ENCODE data around the gene NATD1. TPM values are rescaled to one million over a fixed set of nuclear protein-coding genes. Genes with fewer than 3 reads are reported as not detected.

The NATD1 gene
- total RNA-seq, 1 experiment from 2014 or later = 0.75 TPM

DNA sequence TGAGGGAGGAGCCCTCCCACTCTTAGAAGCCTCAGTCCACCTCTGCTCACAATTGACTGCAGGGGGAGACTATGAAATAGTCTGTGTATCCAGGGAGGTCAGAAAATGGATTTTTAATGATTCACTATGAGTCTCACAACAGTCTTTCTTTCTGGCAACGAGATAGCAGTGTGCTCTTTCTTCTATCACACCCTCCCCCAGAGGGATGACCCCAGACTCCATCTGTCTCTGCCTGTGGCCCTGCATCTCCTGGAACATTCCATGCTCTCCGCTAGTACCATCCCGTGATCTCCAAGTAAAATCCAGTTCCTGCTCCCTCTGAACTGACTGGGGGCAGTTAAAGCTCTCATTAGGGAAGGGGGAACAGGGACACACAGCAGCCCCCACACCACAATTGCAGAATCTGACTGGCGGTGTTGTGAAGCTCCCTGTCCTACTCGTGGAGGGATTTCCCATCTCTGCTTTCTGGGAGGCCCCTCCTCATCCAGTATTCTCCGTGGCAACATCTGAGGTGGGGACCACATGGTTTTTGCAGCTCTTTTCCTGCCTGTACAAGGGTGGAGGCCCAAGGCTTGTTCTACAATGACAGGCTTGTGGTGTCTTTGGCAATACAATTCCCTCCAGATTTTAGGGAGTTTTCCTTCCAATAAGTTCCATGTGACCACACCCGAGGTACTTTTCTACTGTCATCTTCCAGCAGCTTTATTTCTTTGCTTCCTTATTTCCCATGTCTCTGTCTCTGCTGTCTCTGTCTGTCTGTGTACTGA is 19.4 kb downstream of the NATD1 start:
- Histone ChIP-seq H3K27ac (ENCODE audit: low read depth, low read length, poor library complexity, severe bottlenecking) (no peak overlapping the region), H3K4me1 (ENCODE audit: insufficient read depth, low read length, poor library complexity, severe bottlenecking) (no peaks in the 10 kb centered on the region), H3K9me3 (ENCODE audit: low read depth, low read length, poor library complexity, severe bottlenecking) (peaks cover 5% of the 10 kb centered on the region), H3K4me3 (ENCODE audit: low read depth, low read length, poor library complexity, severe bottlenecking) (no peak overlapping the region), H3K36me3 (ENCODE audit: insufficient read depth, low read length, poor library complexity, severe bottlenecking) (no peaks in the 10 kb centered on the region), H3K27me3 (replicated peaks; ENCODE audit: insufficient read depth, low read depth, low read length, poor library complexity) (no peaks in the 10 kb centered on the region)
- TF ChIP-seq, protein P1, sequence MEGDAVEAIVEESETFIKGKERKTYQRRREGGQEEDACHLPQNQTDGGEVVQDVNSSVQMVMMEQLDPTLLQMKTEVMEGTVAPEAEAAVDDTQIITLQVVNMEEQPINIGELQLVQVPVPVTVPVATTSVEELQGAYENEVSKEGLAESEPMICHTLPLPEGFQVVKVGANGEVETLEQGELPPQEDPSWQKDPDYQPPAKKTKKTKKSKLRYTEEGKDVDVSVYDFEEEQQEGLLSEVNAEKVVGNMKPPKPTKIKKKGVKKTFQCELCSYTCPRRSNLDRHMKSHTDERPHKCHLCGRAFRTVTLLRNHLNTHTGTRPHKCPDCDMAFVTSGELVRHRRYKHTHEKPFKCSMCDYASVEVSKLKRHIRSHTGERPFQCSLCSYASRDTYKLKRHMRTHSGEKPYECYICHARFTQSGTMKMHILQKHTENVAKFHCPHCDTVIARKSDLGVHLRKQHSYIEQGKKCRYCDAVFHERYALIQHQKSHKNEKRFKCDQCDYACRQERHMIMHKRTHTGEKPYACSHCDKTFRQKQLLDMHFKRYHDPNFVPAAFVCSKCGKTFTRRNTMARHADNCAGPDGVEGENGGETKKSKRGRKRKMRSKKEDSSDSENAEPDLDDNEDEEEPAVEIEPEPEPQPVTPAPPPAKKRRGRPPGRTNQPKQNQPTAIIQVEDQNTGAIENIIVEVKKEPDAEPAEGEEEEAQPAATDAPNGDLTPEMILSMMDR (conservative IDR thresholded peaks at IDR 0.05; ENCODE audit: low read depth, low read length) = no peak
- no peak for TF ChIP-seq EZH2 (IDR thresholded peaks at IDR 0.05; ENCODE audit: borderline replicate concordance, low read depth, low read length, poor library complexity, severe bottlenecking)
- no peak for DNase-seq (ENCODE audit: low spot score)
- CTCF ChIA-PET = no interaction called here
- POLR2A ChIA-PET (ENCODE audit: low non-redundant PET) = no interaction called here
- intact Hi-C loops (cut with micrococcal nuclease; ENCODE audit: unreplicated experiment) = no loop called here
- BruUV-seq (replicated peaks) = no TSS peak

DNA sequence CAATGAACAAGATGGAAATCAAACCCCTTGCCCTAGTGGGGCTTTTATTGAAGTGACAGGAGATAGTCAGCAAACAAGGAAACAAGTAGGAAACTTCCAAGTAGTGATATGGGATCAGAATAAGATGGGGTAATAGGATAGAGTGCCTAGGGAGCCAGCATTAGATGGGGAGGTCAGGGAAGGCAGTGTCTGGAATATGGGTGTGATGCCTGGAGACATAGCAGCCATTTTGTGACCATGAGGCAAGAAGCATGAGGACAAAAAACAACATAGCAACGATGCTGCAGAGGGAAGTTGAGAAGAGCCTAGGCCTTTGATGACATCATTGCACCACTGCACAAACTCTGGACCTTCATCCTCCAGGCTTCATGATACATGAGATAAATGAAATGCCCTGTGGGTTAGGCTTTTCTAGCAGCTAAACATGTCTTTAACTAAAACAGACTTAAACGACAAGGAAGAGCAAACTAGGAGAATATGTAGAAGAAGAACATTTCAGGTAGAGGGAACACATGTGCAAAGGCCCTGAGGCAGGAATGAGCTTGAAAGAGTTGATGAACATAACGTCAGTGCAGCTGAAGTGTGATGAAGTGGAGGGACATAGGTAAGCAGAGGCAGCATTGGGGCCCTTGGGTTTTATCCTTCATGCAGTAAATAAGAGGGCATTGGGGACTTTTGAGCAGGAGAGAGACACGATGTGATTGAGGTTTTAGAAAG is 21.0 kb downstream of the NATD1 start:
- BruUV-seq (replicated peaks) = TSS peak; percentile 17
- no peaks in the 10 kb centered on the region for H3K36me3 ChIP-seq (ENCODE audit: insufficient read depth, low read length, poor library complexity, severe bottlenecking)
- intact Hi-C loops (cut with micrococcal nuclease; ENCODE audit: unreplicated experiment) = no loop called here
- CTCF ChIA-PET = no interaction called here
- peaks cover 5% of the 10 kb centered on the region for H3K9me3 ChIP-seq (ENCODE audit: low read depth, low read length, poor library complexity, severe bottlenecking)
- no peaks in the 10 kb centered on the region for H3K4me1 ChIP-seq (ENCODE audit: insufficient read depth, low read length, poor library complexity, severe bottlenecking)
- H3K27me3 ChIP-seq (replicated peaks; ENCODE audit: insufficient read depth, low read depth, low read length, poor library complexity) = no peaks in the 10 kb centered on the region
- POLR2A ChIA-PET (ENCODE audit: low non-redundant PET) = no interaction called here
- DNase-seq (ENCODE audit: low spot score) = no peak
- no peak overlapping the region for H3K27ac ChIP-seq (ENCODE audit: low read depth, low read length, poor library complexity, severe bottlenecking)
- H3K4me3 ChIP-seq (ENCODE audit: low read depth, low read length, poor library complexity, severe bottlenecking) = no peak overlapping the region
- no peak for TF ChIP-seq EZH2 (IDR thresholded peaks at IDR 0.05; ENCODE audit: borderline replicate concordance, low read depth, low read length, poor library complexity, severe bottlenecking)
- TF ChIP-seq, protein P1 (conservative IDR thresholded peaks at IDR 0.05; ENCODE audit: low read depth, low read length) = no peak

DNA sequence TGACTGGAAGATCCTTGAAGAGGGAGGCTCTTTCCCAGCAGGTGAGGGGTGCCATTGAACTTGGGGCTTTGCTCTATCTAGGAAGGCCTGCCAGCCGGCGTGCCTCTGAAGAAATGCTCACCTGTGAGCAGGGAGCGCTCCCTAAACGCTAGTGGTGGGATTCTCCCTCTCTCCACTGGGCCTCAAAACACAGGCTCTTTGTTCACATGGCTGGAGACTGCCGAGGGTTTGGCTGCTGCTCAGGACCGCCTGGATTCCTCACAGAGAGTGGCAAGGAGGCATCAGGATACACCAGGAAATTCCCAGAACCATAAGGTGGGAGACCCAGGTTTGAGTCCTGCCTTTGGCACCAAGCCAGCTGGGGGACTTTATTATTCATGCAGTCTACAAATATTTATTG is 21.7 kb downstream of the NATD1 start:
- Histone ChIP-seq H3K4me3 (ENCODE audit: low read depth, low read length, poor library complexity, severe bottlenecking) (no peak overlapping the region), H3K36me3 (ENCODE audit: insufficient read depth, low read length, poor library complexity, severe bottlenecking) (no peaks in the 10 kb centered on the region), H3K27ac (ENCODE audit: low read depth, low read length, poor library complexity, severe bottlenecking) (no peak overlapping the region), H3K9me3 (ENCODE audit: low read depth, low read length, poor library complexity, severe bottlenecking) (peaks cover 5% of the 10 kb centered on the region), H3K4me1 (ENCODE audit: insufficient read depth, low read length, poor library complexity, severe bottlenecking) (no peaks in the 10 kb centered on the region), H3K27me3 (replicated peaks; ENCODE audit: insufficient read depth, low read depth, low read length, poor library complexity) (no peaks in the 10 kb centered on the region)
- no TSS peak for BruUV-seq (replicated peaks)
- intact Hi-C loops (cut with micrococcal nuclease; ENCODE audit: unreplicated experiment) = no loop called here
- TF ChIP-seq, protein P1 (conservative IDR thresholded peaks at IDR 0.05; ENCODE audit: low read depth, low read length) = no peak
- no peak for TF ChIP-seq EZH2 (IDR thresholded peaks at IDR 0.05; ENCODE audit: borderline replicate concordance, low read depth, low read length, poor library complexity, severe bottlenecking)
- POLR2A ChIA-PET (ENCODE audit: low non-redundant PET) = no interaction called here
- DNase-seq (ENCODE audit: low spot score) = no peak
- CTCF ChIA-PET = no interaction called here
